Spinal cord (tissue), 10 donors: ENCODE data around the gene OVOL2. TPM values are rescaled to one million over a fixed set of nuclear protein-coding genes. Genes with fewer than 3 reads are reported as not detected.

Experiments
- DNase-seq, 6 donors: peaks; one replicate each; pipeline versions ENCODE4 v3.0.0 to v3.0.0-alpha.2; 2013 to 2015; ENCODE audit warnings: low spot score in 6 of 6, low read depth in 4 of 6
- H3K27ac ChIP-seq: one replicate; pipeline ENCODE4 v1.5.1; 2013; ENCODE audit warnings: low read depth, low read length, control low read depth
- H3K27me3 ChIP-seq: one replicate; pipeline ENCODE4 v1.6.1; 2013; ENCODE audit warnings: low read length; ENCODE audit not compliant: control insufficient read depth, insufficient read depth
- H3K36me3 ChIP-seq: one replicate; pipeline ENCODE4 v1.6.1; 2013; ENCODE audit warnings: low read length; ENCODE audit not compliant: control insufficient read depth, insufficient read depth
- H3K4me1 ChIP-seq: one replicate; pipeline ENCODE4 v1.6.1; 2013; ENCODE audit warnings: low read length; ENCODE audit not compliant: control insufficient read depth, insufficient read depth
- H3K4me3 ChIP-seq: one replicate; pipeline ENCODE4 v1.5.1; 2013; ENCODE audit warnings: low read depth, low read length, control low read depth
- H3K9me3 ChIP-seq: one replicate; pipeline ENCODE4 v1.6.1; 2013; ENCODE audit warnings: low read length; ENCODE audit not compliant: control insufficient read depth, insufficient read depth
- WGBS: methylation state at CpG from one replicate; pipeline ENCODE4 v1.1.5; 2013; ENCODE audit warnings: missing lambda C conversion rate; ENCODE audit not compliant: insufficient coverage; 5-methylcytosine and 5-hydroxymethylcytosine counted together
- polyA plus RNA-seq, 2 donors: library from polyadenylated mRNA; unstranded; fragments of 120-200 nt; gene quantifications; one replicate each; pipeline ENCODE4 v1.2.1, GENCODE V29; 2013; ENCODE audit not compliant: insufficient read length in 2 of 2
- total RNA-seq, 2 donors: library from RNA; depleted of rRNA in 1 of 2; stranded (reverse); fragments of 120-200 nt in 1 of 2; fragments of >200 nt in 1 of 2; gene quantifications; one replicate each; pipeline versions ENCODE4 v1.2.3 to v1.2.4, GENCODE V29; 2013 to 2014
- donor health status: healthy.

The OVOL2 gene
- total and polyA plus RNA-seq, 4 donors: 0.38 to 0.40 TPM; not detected in 2

GRCh38 chr20:17995967-17996819, 61.5 kb downstream of the OVOL2 start:
- Histone ChIP-seq H3K4me1 (peaks cover 8% of the 10 kb centered on the region), H3K27me3 (no peaks in the 10 kb centered on the region), H3K4me3 (no peak overlapping the region), H3K9me3 (no peaks in the 10 kb centered on the region), H3K36me3 (peaks cover 2% of the 10 kb centered on the region), H3K27ac (no peak overlapping the region)
- WGBS: 22% methylated on average over 5 of the region's 16 CpGs
- DNase-seq: peak in 4 of 6 donors; percentile 36 to 89 (median 71)

- no peaks in the 10 kb centered on the region for H3K9me3 ChIP-seq
- DNase-seq: no peak
- WGBS: no CpG with 5 or more reads among the region's 3 CpGs
- peaks cover 5% of the 10 kb centered on the region for H3K4me1 ChIP-seq
- H3K36me3 ChIP-seq: peaks cover 18% of the 10 kb centered on the region
- no peak overlapping the region for H3K27ac ChIP-seq
- H3K27me3 ChIP-seq: no peaks in the 10 kb centered on the region
- H3K4me3 ChIP-seq: no peak overlapping the region
Measured at GRCh38 chr20:17993546-17993945, 64.2 kb downstream of the OVOL2 start.

- Histone ChIP-seq H3K4me1 (peaks cover 5% of the 10 kb centered on the region), H3K9me3 (no peaks in the 10 kb centered on the region), H3K27me3 (no peaks in the 10 kb centered on the region), H3K4me3 (no peak overlapping the region), H3K27ac (no peak overlapping the region), H3K36me3 (peaks cover 22% of the 10 kb centered on the region)
- WGBS: no CpG with 5 or more reads among the region's 5 CpGs
- no peak for DNase-seq
Measured at GRCh38 chr20:17992847-17993513, 64.7 kb downstream of the OVOL2 start.

- no peaks in the 10 kb centered on the region for H3K9me3 ChIP-seq
- WGBS: 94% methylated on average over 6 of the region's 6 CpGs
- DNase-seq: no peak
- no peak overlapping the region for H3K4me3 ChIP-seq
- peaks cover 5% of the 10 kb centered on the region for H3K4me1 ChIP-seq
- H3K27ac ChIP-seq: no peak overlapping the region
- H3K36me3 ChIP-seq: peaks cover 22% of the 10 kb centered on the region
- H3K27me3 ChIP-seq: no peaks in the 10 kb centered on the region
Measured at GRCh38 chr20:17992224-17992637, 65.5 kb downstream of the OVOL2 start.

GRCh38 chr20:17990278-17990972, 67.3 kb downstream of the OVOL2 start:
- whole genome bisulfite sequencing: 100% methylated on average over 2 of the region's 10 CpGs
- no peak for DNase-seq
- Histone ChIP-seq H3K27me3 (no peaks in the 10 kb centered on the region), H3K36me3 (peaks cover 22% of the 10 kb centered on the region), H3K9me3 (no peaks in the 10 kb centered on the region), H3K27ac (no peak overlapping the region), H3K4me3 (no peak overlapping the region), H3K4me1 (no peaks in the 10 kb centered on the region)

- Histone ChIP-seq H3K27me3 (no peaks in the 10 kb centered on the region), H3K27ac (no peak overlapping the region), H3K4me1 (no peaks in the 10 kb centered on the region), H3K4me3 (no peak overlapping the region), H3K36me3 (peaks cover 22% of the 10 kb centered on the region), H3K9me3 (no peaks in the 10 kb centered on the region)
- no peak for DNase-seq
- 100% methylated on average over 3 of the region's 3 CpGs for WGBS
Measured at GRCh38 chr20:17987988-17988387, 69.7 kb downstream of the OVOL2 start.

GRCh38 chr20:17985388-17986018, 72.2 kb downstream of the OVOL2 start:
- H3K4me3 ChIP-seq: no peak overlapping the region
- no peak overlapping the region for H3K27ac ChIP-seq
- H3K36me3 ChIP-seq: peaks cover 19% of the 10 kb centered on the region
- no peaks in the 10 kb centered on the region for H3K9me3 ChIP-seq
- DNase-seq: no peak
- no peaks in the 10 kb centered on the region for H3K27me3 ChIP-seq
- no peaks in the 10 kb centered on the region for H3K4me1 ChIP-seq
- 100% methylated on average over 2 of the region's 7 CpGs for WGBS

GRCh38 chr20:17976305-17976704, 81.4 kb downstream of the OVOL2 start:
- Histone ChIP-seq H3K4me1 (peaks cover 12% of the 10 kb centered on the region), H3K36me3 (peaks cover 12% of the 10 kb centered on the region), H3K4me3 (no peak overlapping the region), H3K9me3 (no peaks in the 10 kb centered on the region), H3K27me3 (no peaks in the 10 kb centered on the region), H3K27ac (no peak overlapping the region)
- 100% methylated on average over 4 of the region's 6 CpGs for WGBS
- no peak for DNase-seq
